NCI-H748 treated with DMSO at 0.1 percent for 48 hours (cell line): ENCODE measurements around the gene KCNQ1.

Experiments used
- DNase-seq: peaks from one replicate; lab custom pipeline; 2025; lab: John Stamatoyannopoulos, UW

KCNQ1 gene

DNA sequence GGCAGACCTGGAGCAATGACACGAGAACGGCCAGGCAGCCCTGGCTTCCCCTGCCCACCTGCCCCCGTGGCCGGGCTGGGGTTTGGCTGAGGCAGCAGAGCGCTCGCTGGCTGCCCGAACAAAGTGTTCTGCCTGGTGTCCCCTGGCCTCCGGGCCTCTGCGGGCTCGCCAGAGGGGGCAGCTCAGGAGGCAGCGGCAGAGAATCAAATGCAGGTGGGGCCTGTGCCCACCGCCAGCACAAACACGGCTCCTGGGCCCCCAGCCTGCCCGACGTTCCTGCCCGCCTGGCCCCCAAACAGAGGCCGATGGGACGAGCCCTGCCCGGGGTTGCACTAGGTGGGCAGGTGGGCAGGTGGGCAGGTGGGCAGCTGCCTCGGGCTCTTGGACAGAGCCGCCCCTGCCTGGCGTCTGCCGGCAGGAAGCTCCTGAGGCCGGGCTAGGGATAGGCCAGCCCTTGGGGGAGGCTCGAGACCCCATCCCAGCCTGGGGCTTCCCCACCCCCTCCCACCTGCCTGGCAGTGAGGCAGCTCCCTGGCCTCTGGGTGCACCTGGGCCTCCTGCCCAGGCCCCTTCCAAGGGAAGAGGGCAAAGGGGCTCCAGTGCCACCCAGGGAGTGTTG is 394.0 kb downstream of the KCNQ1 start:
- no peak for DNase-seq

- no peak for DNase-seq
Measured at GRCh38 chr11:2839395-2839943, 394.7 kb downstream of the KCNQ1 start.

- no peak for DNase-seq
Measured at GRCh38 chr11:2841411-2842190, 396.8 kb downstream of the KCNQ1 start.

GRCh38 chr11:2842876-2843275 is 398.1 kb downstream of the KCNQ1 start:
- DNase-seq, result no peak

GRCh38 chr11:2843551-2843950 is 398.7 kb downstream of the KCNQ1 start:
- no peak for DNase-seq

GRCh38 chr11:2844116-2844842 is 399.5 kb downstream of the KCNQ1 start:
- DNase-seq, result no peak

GRCh38 chr11:2844996-2845395 is 400.2 kb downstream of the KCNQ1 start:
- DNase-seq, result no peak

- DNase-seq, result no peak
Measured at GRCh38 chr11:2846056-2846455, 401.2 kb downstream of the KCNQ1 start.

- DNase-seq, result no peak
Measured at GRCh38 chr11:2846470-2846869, 401.7 kb downstream of the KCNQ1 start.

GRCh38 chr11:2847561-2847960 is 402.8 kb downstream of the KCNQ1 start:
- DNase-seq, result no peak

DNA sequence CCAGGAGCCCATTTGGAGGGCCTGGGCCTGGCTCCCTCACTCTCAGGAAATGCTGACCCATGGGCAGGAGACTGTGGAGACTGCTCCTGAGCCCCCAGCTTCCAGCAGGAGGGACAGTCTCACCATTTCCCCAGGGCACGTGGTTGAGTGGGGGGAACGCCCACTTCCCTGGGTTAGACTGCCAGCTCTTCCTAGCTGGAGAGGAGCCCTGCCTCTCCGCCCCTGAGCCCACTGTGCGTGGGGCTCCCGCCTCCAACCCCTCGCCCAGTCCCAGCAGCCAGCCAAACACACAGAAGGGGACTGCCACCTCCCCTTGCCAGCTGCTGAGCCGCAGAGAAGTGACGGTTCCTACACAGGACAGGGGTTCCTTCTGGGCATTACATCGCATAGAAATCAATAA is 403.7 kb downstream of the KCNQ1 start:
- DNase-seq, result no peak

GRCh38 chr11:2849994-2850770 is 405.4 kb downstream of the KCNQ1 start:
- DNase-seq, result no peak

GRCh38 chr11:2853401-2853800 is 408.6 kb downstream of the KCNQ1 start:
- DNase-seq, result no peak

- no peak for DNase-seq
Measured at GRCh38 chr11:2853997-2854560, 409.3 kb downstream of the KCNQ1 start.

- DNase-seq, result no peak
Measured at GRCh38 chr11:2855162-2855561, 410.4 kb downstream of the KCNQ1 start.

GRCh38 chr11:2857276-2857675 is 412.5 kb downstream of the KCNQ1 start:
- no peak for DNase-seq

DNA sequence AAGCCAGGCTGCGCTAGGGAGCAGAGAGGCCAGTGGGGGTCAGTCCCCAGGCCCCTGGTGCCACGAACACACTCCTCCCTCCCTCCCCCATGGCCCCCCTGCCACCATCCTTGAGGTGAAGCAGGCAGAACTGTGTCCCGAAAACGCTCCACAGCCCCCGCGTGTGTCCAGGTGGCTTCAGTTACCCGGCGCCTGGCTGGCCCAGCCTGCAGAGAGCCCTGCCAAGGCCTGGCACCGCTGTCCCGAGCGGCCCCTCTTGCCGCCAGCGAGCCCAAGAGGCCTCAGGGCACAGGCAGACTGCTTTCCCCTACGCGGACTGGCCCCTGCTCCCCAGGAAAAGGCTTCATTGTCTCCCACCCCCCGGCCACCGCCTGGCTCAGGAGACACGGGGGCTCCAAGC is 413.1 kb downstream of the KCNQ1 start:
- no peak for DNase-seq

GRCh38 chr11:2858995-2859698 is 414.3 kb downstream of the KCNQ1 start:
- DNase-seq, result no peak

DNA sequence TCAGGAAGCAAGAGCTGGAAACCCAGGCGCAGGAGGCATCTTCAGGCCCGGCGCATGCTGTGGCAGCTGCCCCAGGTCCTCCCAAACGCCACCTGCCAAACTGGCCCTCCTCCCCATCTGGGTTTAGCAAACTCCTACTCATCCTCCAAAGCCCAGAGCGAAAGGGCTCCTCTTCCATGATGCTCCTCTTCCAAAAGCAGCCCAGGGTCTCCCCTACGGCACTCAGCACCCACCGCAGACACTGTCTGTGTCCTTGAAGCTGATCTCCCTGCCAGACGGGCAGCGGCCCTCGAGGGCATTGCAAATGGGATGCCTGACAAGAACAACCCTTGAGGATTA is 414.9 kb downstream of the KCNQ1 start:
- no peak for DNase-seq

DNA sequence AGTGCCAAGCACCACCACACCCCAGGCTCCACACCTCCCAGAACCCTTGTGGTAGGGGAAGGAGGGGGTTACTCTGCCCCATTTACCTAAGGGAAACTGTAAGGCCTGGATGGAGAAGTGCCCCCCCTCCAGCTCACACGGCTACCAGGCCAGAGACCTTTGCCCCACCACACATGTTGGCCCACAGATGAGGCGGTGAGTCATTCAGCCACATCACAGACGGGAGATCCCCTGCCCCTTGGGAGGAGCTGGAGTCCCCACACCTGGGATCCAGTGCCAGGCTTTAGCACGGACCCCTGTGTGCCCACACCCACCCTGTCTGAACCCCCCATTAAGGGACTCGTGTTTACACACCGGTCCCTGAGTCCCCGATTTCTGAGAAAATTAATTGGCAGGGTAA is 415.8 kb downstream of the KCNQ1 start:
- no peak for DNase-seq
